NT2/D1 (cell line): ENCODE data around the gene EML4.

Experiments
- SUZ12 ChIP-seq: IDR thresholded peaks from 2 replicates; pipeline ENCODE4 v1.6.1; 2011; ENCODE audit not compliant: insufficient read length, insufficient read depth; ENCODE audit errors: extremely low read depth
- YY1 ChIP-seq: IDR thresholded peaks from 2 replicates; pipeline ENCODE4 v1.6.1; 2011; ENCODE audit not compliant: insufficient read length, insufficient read depth
- ZNF274 ChIP-seq: IDR thresholded peaks from 2 replicates; pipeline ENCODE4 v1.6.1; 2011; ENCODE audit warnings: mild to moderate bottlenecking, low read depth, low read length

GRCh38 chr2:42183775-42184174 is 14.6 kb downstream of the EML4 start:
- TF ChIP-seq SUZ12 (no peak), ZNF274 (no peak), YY1 (no peak)
